Measurements from ENCODE around the gene SYT17. TPM values are rescaled to one million over a fixed set of nuclear protein-coding genes. Genes with fewer than 3 reads are reported as not detected.

Gene SYT17
- total RNA-seq, 1 experiment from 2014 or later, result 11.8 TPM

DNA sequence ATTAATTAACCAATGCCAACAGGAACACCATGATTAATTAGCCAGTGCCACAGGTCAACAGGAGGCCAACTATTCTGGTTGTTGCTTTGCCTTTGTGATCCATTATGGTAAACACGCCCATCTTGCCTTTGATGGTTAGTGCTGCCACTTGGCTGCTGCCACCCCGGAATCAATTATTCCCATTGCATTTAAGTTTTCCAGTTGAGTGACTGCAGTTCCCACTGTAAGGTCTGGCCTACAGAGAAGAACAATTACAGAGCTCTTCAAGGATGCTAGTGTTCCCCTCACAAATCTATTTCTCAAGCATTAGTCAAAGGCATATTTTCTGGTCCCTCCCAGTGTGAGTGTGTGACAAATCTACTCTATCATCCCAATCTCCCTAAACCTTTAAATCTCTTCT is 110.4 kb downstream of the SYT17 start:
- Histone ChIP-seq H3K36me3 (ENCODE audit: low read depth, low read length) (no peaks in the 10 kb centered on the region), H3K27me3 (ENCODE audit: low read length) (no peaks in the 10 kb centered on the region), H3K79me2 (ENCODE audit: low read length) (no peaks in the 10 kb centered on the region), H3K27ac (ENCODE audit: low read length) (no peak overlapping the region), H4K20me1 (ENCODE audit: low read length) (no peaks in the 10 kb centered on the region), H3K4me1 (ENCODE audit: insufficient read depth, low read length) (peaks cover 2% of the 10 kb centered on the region), H3K4me2 (ENCODE audit: low read length) (no peak overlapping the region), H3K4me3 (ENCODE audit: low read length) (no peak overlapping the region), H3F3A (ENCODE audit: low read length, unreplicated experiment) (no peaks in the 10 kb centered on the region), H3K9me2 (replicated peaks; ENCODE audit: low read length) (no peaks in the 10 kb centered on the region), H3K9me3 (ENCODE audit: low read length) (no peaks in the 10 kb centered on the region), H2AFZ (ENCODE audit: low read length) (no peak overlapping the region), H3K9ac (ENCODE audit: low read length) (no peak overlapping the region)
- no peak for DNase-seq
- BruUV-seq (replicated peaks), result no TSS peak
- intact Hi-C loops (cut with micrococcal nuclease), result no loop called here
- no peak for ATAC-seq
- ChIA-PET POLR2A (ENCODE audit: unreplicated experiment) (no interaction called here), CTCF (no interaction called here)
- TF ChIP-seq EZH2 (IDR thresholded peaks at IDR 0.05; ENCODE audit: low read length, unreplicated experiment) (no peak), EZH2phosphoT487 (IDR thresholded peaks at IDR 0.05; ENCODE audit: borderline replicate concordance, low read length) (no peak)
- TF ChIP-seq, protein P1, sequence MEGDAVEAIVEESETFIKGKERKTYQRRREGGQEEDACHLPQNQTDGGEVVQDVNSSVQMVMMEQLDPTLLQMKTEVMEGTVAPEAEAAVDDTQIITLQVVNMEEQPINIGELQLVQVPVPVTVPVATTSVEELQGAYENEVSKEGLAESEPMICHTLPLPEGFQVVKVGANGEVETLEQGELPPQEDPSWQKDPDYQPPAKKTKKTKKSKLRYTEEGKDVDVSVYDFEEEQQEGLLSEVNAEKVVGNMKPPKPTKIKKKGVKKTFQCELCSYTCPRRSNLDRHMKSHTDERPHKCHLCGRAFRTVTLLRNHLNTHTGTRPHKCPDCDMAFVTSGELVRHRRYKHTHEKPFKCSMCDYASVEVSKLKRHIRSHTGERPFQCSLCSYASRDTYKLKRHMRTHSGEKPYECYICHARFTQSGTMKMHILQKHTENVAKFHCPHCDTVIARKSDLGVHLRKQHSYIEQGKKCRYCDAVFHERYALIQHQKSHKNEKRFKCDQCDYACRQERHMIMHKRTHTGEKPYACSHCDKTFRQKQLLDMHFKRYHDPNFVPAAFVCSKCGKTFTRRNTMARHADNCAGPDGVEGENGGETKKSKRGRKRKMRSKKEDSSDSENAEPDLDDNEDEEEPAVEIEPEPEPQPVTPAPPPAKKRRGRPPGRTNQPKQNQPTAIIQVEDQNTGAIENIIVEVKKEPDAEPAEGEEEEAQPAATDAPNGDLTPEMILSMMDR (conservative IDR thresholded peaks at IDR 0.05; ENCODE audit: low read depth, low read length), result no peak

DNA sequence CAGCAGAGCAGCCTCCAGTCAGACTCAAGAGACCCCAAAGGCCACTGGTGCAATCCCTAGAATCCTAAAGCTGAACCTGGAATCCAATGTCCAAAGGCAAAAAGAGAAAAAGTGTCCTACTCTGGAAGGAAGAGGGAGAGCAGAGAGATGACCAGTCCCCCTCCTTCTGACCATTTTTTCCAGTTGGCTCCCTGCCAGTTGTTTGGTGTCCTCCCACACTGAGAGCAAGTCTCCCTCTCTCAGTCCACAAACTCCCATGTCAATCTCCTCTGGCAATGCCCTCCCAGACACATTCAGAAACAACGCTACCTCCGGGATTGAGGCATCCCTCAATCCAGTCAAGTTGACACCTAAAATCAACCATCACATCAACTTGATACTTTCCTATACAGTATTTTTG is 113.2 kb downstream of the SYT17 start:
- Histone ChIP-seq H3F3A (ENCODE audit: low read length, unreplicated experiment) (no peaks in the 10 kb centered on the region), H2AFZ (ENCODE audit: low read length) (no peak overlapping the region), H3K9me2 (replicated peaks; ENCODE audit: low read length) (no peaks in the 10 kb centered on the region), H3K4me3 (ENCODE audit: low read length) (no peak overlapping the region), H3K4me1 (ENCODE audit: insufficient read depth, low read length) (peaks cover 8% of the 10 kb centered on the region), H3K4me2 (ENCODE audit: low read length) (no peak overlapping the region), H3K36me3 (ENCODE audit: low read depth, low read length) (no peaks in the 10 kb centered on the region), H3K27ac (ENCODE audit: low read length) (no peak overlapping the region), H3K79me2 (ENCODE audit: low read length) (no peaks in the 10 kb centered on the region), H4K20me1 (ENCODE audit: low read length) (no peaks in the 10 kb centered on the region), H3K9ac (ENCODE audit: low read length) (no peak overlapping the region), H3K27me3 (ENCODE audit: low read length) (no peaks in the 10 kb centered on the region), H3K9me3 (ENCODE audit: low read length) (no peaks in the 10 kb centered on the region)
- no TSS peak for BruUV-seq (replicated peaks)
- ChIA-PET CTCF (no interaction called here), POLR2A (ENCODE audit: unreplicated experiment) (no interaction called here)
- intact Hi-C loops (cut with micrococcal nuclease), result no loop called here
- no peak for DNase-seq
- ATAC-seq, result no peak
- TF ChIP-seq EZH2phosphoT487 (IDR thresholded peaks at IDR 0.05; ENCODE audit: borderline replicate concordance, low read length), result no peak
- no peak for TF ChIP-seq EZH2 (IDR thresholded peaks at IDR 0.05; ENCODE audit: low read length, unreplicated experiment)
- TF ChIP-seq, protein P1 (conservative IDR thresholded peaks at IDR 0.05; ENCODE audit: low read depth, low read length), result no peak

DNA sequence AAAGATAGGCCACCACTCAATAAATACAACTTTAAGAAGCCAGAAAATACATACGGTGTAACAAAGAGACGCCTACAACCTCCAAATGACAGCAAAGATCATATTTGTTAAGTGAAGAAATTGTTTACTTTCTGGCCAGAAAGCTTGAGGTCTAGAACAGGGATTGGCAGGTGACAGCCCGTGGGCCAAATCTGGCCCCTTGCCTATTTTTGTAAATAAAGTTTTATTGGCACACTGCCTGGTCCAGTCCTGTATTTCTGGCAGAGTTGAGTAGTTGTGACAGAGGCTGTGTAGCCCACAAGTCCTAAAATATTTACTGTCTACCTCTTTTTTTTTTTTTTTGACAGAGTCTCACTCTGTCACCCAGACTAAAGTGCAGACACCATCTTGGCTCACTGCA is 114.1 kb downstream of the SYT17 start:
- Histone ChIP-seq H3K27ac (ENCODE audit: low read length) (no peak overlapping the region), H3K9ac (ENCODE audit: low read length) (no peak overlapping the region), H3K36me3 (ENCODE audit: low read depth, low read length) (no peaks in the 10 kb centered on the region), H3K4me2 (ENCODE audit: low read length) (no peak overlapping the region), H4K20me1 (ENCODE audit: low read length) (no peaks in the 10 kb centered on the region), H3K9me3 (ENCODE audit: low read length) (no peaks in the 10 kb centered on the region), H3F3A (ENCODE audit: low read length, unreplicated experiment) (no peaks in the 10 kb centered on the region), H2AFZ (ENCODE audit: low read length) (no peak overlapping the region), H3K4me3 (ENCODE audit: low read length) (no peak overlapping the region), H3K4me1 (ENCODE audit: insufficient read depth, low read length) (peaks cover 8% of the 10 kb centered on the region), H3K9me2 (replicated peaks; ENCODE audit: low read length) (no peaks in the 10 kb centered on the region), H3K79me2 (ENCODE audit: low read length) (no peaks in the 10 kb centered on the region), H3K27me3 (ENCODE audit: low read length) (no peaks in the 10 kb centered on the region)
- intact Hi-C loops (cut with micrococcal nuclease), result no loop called here
- POLR2A ChIA-PET (ENCODE audit: unreplicated experiment), result no interaction called here
- TF ChIP-seq EZH2phosphoT487 (IDR thresholded peaks at IDR 0.05; ENCODE audit: borderline replicate concordance, low read length) (no peak), EZH2 (IDR thresholded peaks at IDR 0.05; ENCODE audit: low read length, unreplicated experiment) (no peak)
- TF ChIP-seq, protein P1 (conservative IDR thresholded peaks at IDR 0.05; ENCODE audit: low read depth, low read length), result no peak
- DNase-seq (peak; percentile 8), ATAC-seq (no peak)
- BruUV-seq (replicated peaks), result no TSS peak
- CTCF ChIA-PET, result no interaction called here
